ENCODE measurements around the gene TNK2. TPM values are rescaled to one million over a fixed set of nuclear protein-coding genes. Genes with fewer than 3 reads are reported as not detected.

Gene TNK2
- total RNA-seq, 4 donors from 2014 or later: 10.2 to 21.1 (median 12.7) TPM

- WGBS, 2 donors: 86 to 90% methylated on average over 11 to 21 of the region's 21 CpGs
- intact Hi-C loops (cut with DNase I): no loop called here
- H3K27me3 ChIP-seq: no peaks in the 10 kb centered on the region
- no peak overlapping the region for H3K27ac ChIP-seq
- H3K9me3 ChIP-seq: no peaks in the 10 kb centered on the region
- H3K4me1 ChIP-seq: peaks cover 0 to 13% of the 10 kb centered on the region in 2 donors
- peaks cover 0 to 3% of the 10 kb centered on the region in 2 donors for H3K36me3 ChIP-seq
- no peak for TF ChIP-seq POLR2A (IDR thresholded peaks at IDR 0.05)
- TF ChIP-seq CTCF (IDR thresholded peaks at IDR 0.05): no peak
- DNase-seq: no peak
- H3K4me3 ChIP-seq (replicated peaks in 1 of 3): no peak overlapping the region
Measured at GRCh38 chr3:195883160-195883559, 25.2 kb downstream of the TNK2 start.

- Histone ChIP-seq H3K9me3 (no peaks in the 10 kb centered on the region), H3K4me3 (replicated peaks in 1 of 3) (no peak overlapping the region), H3K36me3 (peaks cover 0 to 3% of the 10 kb centered on the region in 2 donors), H3K4me1 (peaks cover 0 to 13% of the 10 kb centered on the region in 2 donors), H3K27me3 (no peaks in the 10 kb centered on the region), H3K27ac (no peak overlapping the region)
- intact Hi-C loops (cut with DNase I): no loop called here
- WGBS, 2 donors: 93 to 97% methylated on average over 15 to 16 of the region's 19 CpGs
- TF ChIP-seq CTCF (IDR thresholded peaks at IDR 0.05): no peak
- TF ChIP-seq POLR2A (IDR thresholded peaks at IDR 0.05): no peak
- DNase-seq: no peak
Measured at GRCh38 chr3:195882002-195882441, 26.3 kb downstream of the TNK2 start.

- no peak for DNase-seq
Measured at GRCh38 chr3:195881276-195881988, 26.9 kb downstream of the TNK2 start.

GRCh38 chr3:195880037-195880431 is 28.3 kb downstream of the TNK2 start:
- TF ChIP-seq POLR2A (IDR thresholded peaks at IDR 0.05) (no peak), CTCF (IDR thresholded peaks at IDR 0.05) (no peak)
- no peak for DNase-seq
- peaks cover 0 to 3% of the 10 kb centered on the region in 2 donors for H3K4me1 ChIP-seq
- H3K9me3 ChIP-seq: no peaks in the 10 kb centered on the region
- no peak overlapping the region for H3K4me3 ChIP-seq (replicated peaks in 1 of 3)
- no peaks in the 10 kb centered on the region for H3K27me3 ChIP-seq
- H3K36me3 ChIP-seq: peaks cover 0 to 3% of the 10 kb centered on the region in 2 donors
- intact Hi-C loops (cut with DNase I): no loop called here
- no peak overlapping the region for H3K27ac ChIP-seq
- 95 to 100% methylated on average over 3 to 4 of the region's 4 CpGs for WGBS, 2 donors

More at GRCh38 chr3:195881276-195881988, 26.9 kb downstream of the TNK2 start:
- no peak overlapping the region for H3K27ac ChIP-seq
- no peaks in the 10 kb centered on the region for H3K27me3 ChIP-seq
- peaks cover 0 to 3% of the 10 kb centered on the region in 2 donors for H3K36me3 ChIP-seq
- no peak for TF ChIP-seq POLR2A (IDR thresholded peaks at IDR 0.05)
- no peak for TF ChIP-seq CTCF (IDR thresholded peaks at IDR 0.05)
- intact Hi-C loops (cut with DNase I): no loop called here
- WGBS, 2 donors: 86 to 90% methylated on average over 6 to 11 of the region's 12 CpGs
- no peaks in the 10 kb centered on the region for H3K9me3 ChIP-seq
- H3K4me1 ChIP-seq: peaks cover 0 to 13% of the 10 kb centered on the region in 2 donors
- no peak overlapping the region for H3K4me3 ChIP-seq (replicated peaks in 1 of 3)

- Histone ChIP-seq H3K27ac (no peak overlapping the region), H3K4me1 (no peaks in the 10 kb centered on the region), H3K27me3 (no peaks in the 10 kb centered on the region), H3K4me3 (replicated peaks in 1 of 3) (no peak overlapping the region), H3K9me3 (no peaks in the 10 kb centered on the region), H3K36me3 (peaks cover 0 to 3% of the 10 kb centered on the region in 2 donors)
- 84 to 89% methylated on average over 16 of the region's 16 CpGs for WGBS, 2 donors
- TF ChIP-seq CTCF (IDR thresholded peaks at IDR 0.05) (no peak), POLR2A (IDR thresholded peaks at IDR 0.05) (no peak)
- DNase-seq: no peak
- intact Hi-C loops (cut with DNase I): no loop called here
Measured at GRCh38 chr3:195879416-195880036, 28.8 kb downstream of the TNK2 start.

Data from thyroid gland (tissue), 4 donors.